ENCODE data around the gene DNM2. TPM values are rescaled to one million over a fixed set of nuclear protein-coding genes. Genes with fewer than 3 reads are reported as not detected.
"Not testable (repeated sequence)": the region's sequence is repeated elsewhere in the genome, so short reads cannot be mapped to it uniquely, and the experiment has no call there.

Gene DNM2
- total RNA-seq, 6 experiments from 2014 or later, result 54.0 to 86.9 (median 68.3) TPM

- no peak for TF ChIP-seq POLR2A (IDR thresholded peaks at IDR 0.05)
- H3K4me1 ChIP-seq, result peaks cover 0 to 34% (median 17%) of the 10 kb centered on the region in 4 donors
- H3K9me3 ChIP-seq, result no peaks in the 10 kb centered on the region
- no peak overlapping the region for H3K4me3 ChIP-seq
- H3K27me3 ChIP-seq, result no peaks in the 10 kb centered on the region
- DNase-seq, result no peak
- no peaks in the 10 kb centered on the region for H3K36me3 ChIP-seq
- intact Hi-C loops (cut with DNase I), result loop anchor here in 1 of 2 donors (10.0 kb wide), 1 partner anchor 48 kb away; the partner anchor contains the start of genes TIMM29 and YIPF2
- ATAC-seq, result peak in 3 of 4 donors; percentile 8 to 29 (median 21)
- peak overlapping the region in 1 of 3 donors; percentile 29 for H3K27ac ChIP-seq
- WGBS (ENCODE audit: insufficient coverage, low coverage, low lambda C conversion rate, missing lambda C conversion rate), result 70% methylated on average over 2 of the region's 10 CpGs
These were observed 158.8 kb downstream of the DNM2 start for GRCh38 chr19:10876459-10877240.

- not testable (repeated sequence) for H3K4me3 ChIP-seq, H3K36me3 ChIP-seq, DNase-seq, ATAC-seq, H3K9me3 ChIP-seq, H3K27me3 ChIP-seq, H3K27ac ChIP-seq
- intact Hi-C loops (cut with DNase I), result loop anchor here in 1 of 2 donors (10.0 kb wide), 1 partner anchor 47 kb away; the partner anchor contains the start of genes TIMM29 and YIPF2
- H3K4me1 ChIP-seq, result peaks cover 0 to 39% (median 19%) of the 10 kb centered on the region in 4 donors
- WGBS (ENCODE audit: insufficient coverage, low coverage, low lambda C conversion rate, missing lambda C conversion rate), result 89% methylated on average over 3 of the region's 9 CpGs
These were observed 159.7 kb downstream of the DNM2 start for GRCh38 chr19:10877608-10878007.

GRCh38 chr19:10878253-10878652, 160.4 kb downstream of the DNM2 start:
- H3K27ac ChIP-seq, result no peak overlapping the region
- ATAC-seq, result no peak

More at GRCh38 chr19:10878253-10878652, 160.4 kb downstream of the DNM2 start:
- DNase-seq, result no peak
- Histone ChIP-seq H3K36me3 (no peaks in the 10 kb centered on the region), H3K4me3 (no peak overlapping the region), H3K9me3 (no peaks in the 10 kb centered on the region), H3K27me3 (no peaks in the 10 kb centered on the region), H3K4me1 (peaks cover 0 to 39% (median 19%) of the 10 kb centered on the region in 4 donors)
- intact Hi-C loops (cut with DNase I), result loop anchor here in 1 of 2 donors (10.0 kb wide), 1 partner anchor 47 kb away; the partner anchor contains the start of genes TIMM29 and YIPF2
- 83% methylated on average over 2 of the region's 3 CpGs for WGBS (ENCODE audit: insufficient coverage, low coverage, low lambda C conversion rate, missing lambda C conversion rate)
- TF ChIP-seq POLR2A (IDR thresholded peaks at IDR 0.05) (no peak), CTCF (IDR thresholded peaks at IDR 0.05) (no peak)

MicroRNA genes within 50 kb of the gene (microRNA counts, 767-probe panel; counts per million panel counts)
- 237 counts per million for microRNA hsa-miR-638

Small RNAs within 50 kb of the gene (microRNA-seq; reads per million reads assigned to microRNA genes)
- gene MIR199A1, result 0 reads per million in 2 donors
- gene MIR4748, result 0 to 0.29 reads per million in 2 donors
- gene MIR638, result 0 reads per million in 2 donors
- gene MIR6793, result 0 reads per million in 2 donors

Small RNAs within 50 kb of the gene (small RNA-seq; reads per million reads assigned to genes)
- 0 reads per million in 2 experiments for gene MIR199A1
- 0 reads per million in 2 experiments for gene MIR4748
- 0 reads per million in 2 experiments for gene MIR638
- 0 reads per million in 2 experiments for gene MIR6793

Other genes starting within 250 kb of the DNM2 start
- gene KEAP1, start 214.7 kb upstream of the DNM2 start, total RNA-seq, result 10 to 100 TPM; 36.7 to 60.7 (median 41.2) TPM
- gene S1PR5, start 200.6 kb upstream of the DNM2 start, total RNA-seq, result under 1 TPM in 5 of 6 experiments, not detected in 1; 0.20 to 0.43 (median 0.35) TPM
- gene ATG4D, start 174.2 kb upstream of the DNM2 start, total RNA-seq, result 10 to 100 TPM in 4 of 6 experiments, 1 to 10 TPM in 2; 8.1 to 19.7 (median 11.8) TPM
- gene KRI1, start 152.1 kb upstream of the DNM2 start, total RNA-seq, result 1 to 10 TPM; 5.8 to 9.6 (median 8.5) TPM
- gene CDKN2D, start 149.1 kb upstream of the DNM2 start, total RNA-seq, result 1 to 10 TPM in 4 of 6 experiments, under 1 TPM in 2; 0.97 to 2.8 (median 2.0) TPM
- 1 to 10 TPM in 2 of 6 experiments, under 1 TPM in 4; 0.35 to 2.5 (median 0.75) TPM for gene AP1M2, start 130.8 kb upstream of the DNM2 start, total RNA-seq
- 10 to 100 TPM; 11.7 to 18.5 (median 15.6) TPM for gene SLC44A2, start 92.5 kb upstream of the DNM2 start, total RNA-seq
- 10 to 100 TPM; 40.0 to 82.3 (median 54.8) TPM for gene ILF3, start 63.7 kb upstream of the DNM2 start, total RNA-seq
- 10 to 100 TPM; 19.0 to 30.2 (median 26.8) TPM for gene QTRT1, start 16.6 kb upstream of the DNM2 start, total RNA-seq
- 10 to 100 TPM; 19.1 to 24.1 (median 21.7) TPM for gene TMED1, start 118.1 kb downstream of the DNM2 start, total RNA-seq
- gene C19orf38, start 130.3 kb downstream of the DNM2 start, total RNA-seq, result 1 to 10 TPM in 5 of 6 experiments, under 1 TPM in 1; 0.58 to 2.7 (median 1.4) TPM
- 10 to 100 TPM; 13.7 to 20.5 (median 17.5) TPM for gene CARM1, start 153.5 kb downstream of the DNM2 start, total RNA-seq
- 10 to 100 TPM; 23.5 to 46.1 (median 31.4) TPM for gene YIPF2, start 210.6 kb downstream of the DNM2 start, total RNA-seq
- 10 to 100 TPM; 10.2 to 15.7 (median 11.6) TPM for gene TIMM29, start 210.7 kb downstream of the DNM2 start, total RNA-seq
- 10 to 100 TPM; 26.3 to 45.8 (median 27.7) TPM for gene SMARCA4, start 243.0 kb downstream of the DNM2 start, total RNA-seq